Sigmoid colon (tissue), 4 donors: ENCODE measurements around the gene KCNIP4.

Source experiments
- CTCF ChIP-seq, 4 experiments: fragments of 450-650 bp in 3 of 4; fragments of 200-600 bp in 1 of 4; IDR thresholded peaks; one replicate each; pipeline ENCODE4 v1.5.1; 2016 to 2019; ENCODE audit warnings: antibody characterized with exemption in 4 of 4, mild to moderate bottlenecking in 3 of 4, moderate library complexity in 2 of 4
- EP300 ChIP-seq, 4 donors: sonication (generic); formaldehyde crosslinking; IDR thresholded peaks; one replicate each; pipeline ENCODE4 v1.6.1; 2017; ENCODE audit warnings: antibody characterized with exemption in 4 of 4
- POLR2A ChIP-seq, 2 donors: fragments of 450-650 bp; IDR thresholded peaks; one replicate each; pipeline ENCODE4 v1.6.1; 2016; ENCODE audit warnings: antibody characterized with exemption in 2 of 2, mild to moderate bottlenecking in 2 of 2, moderate library complexity in 2 of 2
- POLR2AphosphoS5 ChIP-seq, 4 donors: sonication (generic); formaldehyde crosslinking; IDR thresholded peaks; one replicate each; pipeline ENCODE4 v1.6.1; 2017; ENCODE audit warnings: antibody characterized with exemption in 4 of 4

- TF ChIP-seq POLR2A (IDR thresholded peaks at IDR 0.05) (no peak), CTCF (IDR thresholded peaks at IDR 0.05) (no peak), EP300 (IDR thresholded peaks at IDR 0.05) (no peak), POLR2AphosphoS5 (IDR thresholded peaks at IDR 0.05) (no peak)
These were observed 1101.3 kb downstream of the KCNIP4 start for GRCh38 chr4:20847124-20847747.
